Lung (tissue), 12 donors: ENCODE measurements around the gene EIF3D. TPM values are rescaled to one million over a fixed set of nuclear protein-coding genes. Genes with fewer than 3 reads are reported as not detected.

ENCODE experiments used
- ATAC-seq: fragments of 200-7000 bp; cut with Tn5 transposase; one replicate; pipeline ENCODE4 v1.9.1; 2020; ENCODE audit warnings: moderate number of reproducible peaks; ENCODE audit not compliant: insufficient read depth, low FRiP score
- DNase-seq, 3 donors: peaks; one replicate each; pipeline ENCODE4 v3.0.0-alpha.2; 2013 to 2017
- H3K27ac ChIP-seq, 2 donors: one replicate each; pipeline ENCODE4 v1.5.1; 2013; ENCODE audit warnings: mild to moderate bottlenecking in 2 of 2, moderate library complexity in 2 of 2, control low read depth in 1 of 2, inconsistent platforms in 1 of 2, low read depth in 1 of 2, low read length in 1 of 2
- H3K27me3 ChIP-seq, 3 donors: one replicate each; pipeline ENCODE4 v1.5.1; 2013; ENCODE audit warnings: low read length in 2 of 3; ENCODE audit not compliant: control insufficient read depth in 3 of 3, insufficient read depth in 3 of 3
- H3K36me3 ChIP-seq, 4 donors: one replicate each; pipeline ENCODE4 v1.5.1; 2013; ENCODE audit warnings: low read length in 4 of 4, mild to moderate bottlenecking in 1 of 4, moderate library complexity in 1 of 4; ENCODE audit not compliant: control insufficient read depth in 4 of 4, insufficient read depth in 4 of 4
- H3K4me1 ChIP-seq, 5 donors: one replicate each; pipeline ENCODE4 v1.5.1; 2013; ENCODE audit warnings: low read length in 5 of 5, mild to moderate bottlenecking in 2 of 5, moderate library complexity in 1 of 5; ENCODE audit not compliant: control insufficient read depth in 5 of 5, insufficient read depth in 5 of 5
- H3K4me3 ChIP-seq: one replicate; pipeline ENCODE4 v1.5.1; 2013; ENCODE audit warnings: mild to moderate bottlenecking, control low read depth, moderate library complexity
- H3K9ac ChIP-seq, 2 donors: one replicate each; pipeline ENCODE4 v1.5.1; 2013; ENCODE audit warnings: low read length in 2 of 2, control low read depth in 1 of 2; ENCODE audit not compliant: insufficient read depth in 1 of 2
- H3K9me3 ChIP-seq, 4 donors: one replicate each; pipeline ENCODE4 v1.5.1; 2013; ENCODE audit warnings: low read length in 3 of 4, mild to moderate bottlenecking in 1 of 4, moderate library complexity in 1 of 4; ENCODE audit not compliant: control insufficient read depth in 4 of 4, insufficient read depth in 3 of 4
- CTCF ChIP-seq: IDR thresholded peaks from 2 replicates; pipeline ENCODE4 v1.5.1; 2012; ENCODE audit warnings: mild to moderate bottlenecking; ENCODE audit errors: control extremely low read depth, extremely low read depth
- WGBS, 2 donors: extraction: QIAGEN DNeasy Blood & Tissue Kit; methylation state at CpG; one replicate each; pipeline ENCODE4 v1.1.7; 2013; 5-methylcytosine and 5-hydroxymethylcytosine counted together
- polyA plus RNA-seq, 2 donors: library from polyadenylated mRNA; stranded (reverse); fragments of 200-250 nt; gene quantifications; one replicate each; pipeline ENCODE4 v1.2.1, GENCODE V29; 2013
- total RNA-seq, 2 donors: library from RNA; depleted of rRNA in 1 of 2; stranded (reverse); fragments of >200 nt in 1 of 2; gene quantifications; one replicate each; pipeline ENCODE4 v1.2.1, GENCODE V29; 2014 to 2021
- donor health status: control.
- donor health status: control.
- donor health status: Bipolar disorder and iron deficiency.
- donor health status: healthy.
- donor health status: DM: yes; HTN: yes; CAD: no.

The EIF3D gene
- total and polyA plus RNA-seq, 4 donors, result 123 to 221 (median 174) TPM

- ATAC-seq (no peak), DNase-seq (no peak)
- no peak overlapping the region for H3K4me3 ChIP-seq
- WGBS, 2 donors, result 39 to 54% methylated on average over 12 of the region's 12 CpGs
- no peaks in the 10 kb centered on the region for H3K4me1 ChIP-seq
- H3K27me3 ChIP-seq, result peaks cover 3 to 28% (median 10%) of the 10 kb centered on the region in 3 donors
- no peak for TF ChIP-seq CTCF
- no peak overlapping the region for H3K9ac ChIP-seq
- no peak overlapping the region for H3K27ac ChIP-seq
- H3K9me3 ChIP-seq, result no peaks in the 10 kb centered on the region
- H3K36me3 ChIP-seq, result no peaks in the 10 kb centered on the region
Observed at GRCh38 chr22:36563444-36563843, 34.5 kb upstream of the EIF3D start.

GRCh38 chr22:36563001-36563400 is 34.0 kb upstream of the EIF3D start:
- Histone ChIP-seq H3K4me1 (no peaks in the 10 kb centered on the region), H3K9me3 (peaks cover 0 to 2% (median 0%) of the 10 kb centered on the region in 4 donors), H3K27ac (no peak overlapping the region), H3K27me3 (peaks cover 3 to 28% (median 10%) of the 10 kb centered on the region in 3 donors), H3K36me3 (no peaks in the 10 kb centered on the region), H3K9ac (no peak overlapping the region), H3K4me3 (no peak overlapping the region)
- DNase-seq (no peak), ATAC-seq (no peak)
- 48 to 53% methylated on average over 3 of the region's 3 CpGs for WGBS, 2 donors
- TF ChIP-seq CTCF, result no peak

- H3K9me3 ChIP-seq, result peaks cover 0 to 2% (median 0%) of the 10 kb centered on the region in 4 donors
- 62 to 73% methylated on average over 11 of the region's 11 CpGs for WGBS, 2 donors
- H3K4me3 ChIP-seq, result no peak overlapping the region
- DNase-seq (no peak), ATAC-seq (no peak)
- H3K27ac ChIP-seq, result no peak overlapping the region
- no peak for TF ChIP-seq CTCF
- H3K4me1 ChIP-seq, result no peaks in the 10 kb centered on the region
- H3K9ac ChIP-seq, result no peak overlapping the region
- no peaks in the 10 kb centered on the region for H3K36me3 ChIP-seq
- peaks cover 3 to 30% (median 10%) of the 10 kb centered on the region in 3 donors for H3K27me3 ChIP-seq
Observed at GRCh38 chr22:36562261-36562835, 33.4 kb upstream of the EIF3D start.
